ENCODE data around the gene RHBDL2. TPM values are rescaled to one million over a fixed set of nuclear protein-coding genes. Genes with fewer than 3 reads are reported as not detected.
"Not testable (repeated sequence)": the region's sequence is repeated elsewhere in the genome, so short reads cannot be mapped to it uniquely, and the experiment has no call there.

RHBDL2 gene
- total and polyA plus RNA-seq, 5 donors from 2014 or later, result 0.10 TPM; not detected in 3

DNA sequence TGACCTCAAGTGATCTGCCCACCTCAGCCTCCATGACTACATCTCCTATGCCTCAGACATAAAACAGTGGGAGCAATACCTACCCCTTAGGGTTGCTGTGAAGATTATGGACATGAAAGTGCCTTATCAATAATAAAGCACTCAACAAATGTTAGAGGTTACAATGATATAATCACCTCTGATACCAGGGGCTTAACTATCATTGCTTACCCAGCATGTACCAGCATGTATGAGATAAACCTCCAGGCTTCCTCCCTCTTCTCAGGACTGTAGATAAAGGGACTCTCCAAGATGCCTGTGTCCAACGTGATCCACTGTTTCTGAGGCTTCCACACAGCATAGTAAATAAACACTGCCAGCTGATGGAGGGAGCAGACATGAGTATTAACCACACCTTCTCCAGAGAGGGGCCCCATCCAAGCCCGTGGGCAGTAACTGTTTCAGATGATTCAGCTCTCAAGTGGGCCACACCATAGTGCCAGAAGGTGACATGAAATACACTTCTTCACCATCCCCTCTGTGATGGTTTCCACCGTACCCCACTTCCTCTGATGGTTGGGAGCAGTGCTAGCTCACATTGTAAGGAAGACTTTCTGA, 26.2 kb downstream of the RHBDL2 start:
- no peaks in the 10 kb centered on the region for H3K36me3 ChIP-seq (ENCODE audit: control insufficient read depth, insufficient read depth, low read length)
- H3K4me3 Mint-ChIP-seq, result no peak overlapping the region
- no peaks in the 10 kb centered on the region for H3K9me3 Mint-ChIP-seq
- no peak overlapping the region for H3K27ac ChIP-seq (ENCODE audit: insufficient read depth, low read length, poor library complexity, severe bottlenecking)
- DNase-seq (no peak), ATAC-seq (ENCODE audit: low read depth in 2 of 2) (no peak)
- no peaks in the 10 kb centered on the region for H3K9me3 ChIP-seq (ENCODE audit: control insufficient read depth in 2 of 2, low read length in 2 of 2)
- no peaks in the 10 kb centered on the region for H3K4me1 ChIP-seq (ENCODE audit: control insufficient read depth, insufficient read depth, low read length, poor library complexity, severe bottlenecking)
- H3K27ac Mint-ChIP-seq, result peak overlapping the region in 1 of 3 donors; percentile 26
- H3K4me3 ChIP-seq (ENCODE audit: low read depth, low read length), result no peak overlapping the region
- peaks cover 0 to 3% (median 0%) of the 10 kb centered on the region in 4 donors for H3K4me1 Mint-ChIP-seq
- no peaks in the 10 kb centered on the region for H3K36me3 Mint-ChIP-seq
- no peaks in the 10 kb centered on the region for H3K27me3 Mint-ChIP-seq
- H3K27me3 ChIP-seq (ENCODE audit: control insufficient read depth, insufficient read depth, low read length), result no peaks in the 10 kb centered on the region

DNA sequence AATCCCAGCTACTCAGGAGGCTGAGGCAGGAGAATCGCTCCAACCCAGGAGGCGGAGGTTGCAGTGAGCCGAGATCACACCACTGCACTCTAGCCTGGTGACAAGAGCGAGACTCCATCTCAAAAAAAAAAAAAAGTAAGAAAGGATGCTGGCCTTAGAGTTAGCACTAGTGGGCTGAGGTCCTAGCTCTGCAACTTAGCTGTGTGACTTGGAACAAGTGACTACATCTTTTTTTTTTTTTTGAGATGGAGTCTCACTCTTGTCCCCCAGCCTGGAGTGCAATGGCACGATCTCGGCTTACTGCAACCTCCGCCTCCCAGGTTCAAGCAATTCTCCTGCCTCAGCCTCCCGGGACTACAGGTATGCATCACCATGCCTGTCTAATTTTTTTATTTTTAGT, 26.7 kb downstream of the RHBDL2 start:
- not testable (repeated sequence) for ATAC-seq (ENCODE audit: low read depth in 2 of 2); H3K27ac Mint-ChIP-seq; H3K27me3 Mint-ChIP-seq; H3K4me3 Mint-ChIP-seq; H3K4me1 Mint-ChIP-seq; H3K36me3 Mint-ChIP-seq; H3K9me3 ChIP-seq (ENCODE audit: control insufficient read depth in 2 of 2, low read length in 2 of 2); H3K4me1 ChIP-seq (ENCODE audit: control insufficient read depth, insufficient read depth, low read length, poor library complexity, severe bottlenecking); H3K36me3 ChIP-seq (ENCODE audit: control insufficient read depth, insufficient read depth, low read length); H3K4me3 ChIP-seq (ENCODE audit: low read depth, low read length); H3K9me3 Mint-ChIP-seq; H3K27ac ChIP-seq (ENCODE audit: insufficient read depth, low read length, poor library complexity, severe bottlenecking); H3K27me3 ChIP-seq (ENCODE audit: control insufficient read depth, insufficient read depth, low read length); DNase-seq

DNA sequence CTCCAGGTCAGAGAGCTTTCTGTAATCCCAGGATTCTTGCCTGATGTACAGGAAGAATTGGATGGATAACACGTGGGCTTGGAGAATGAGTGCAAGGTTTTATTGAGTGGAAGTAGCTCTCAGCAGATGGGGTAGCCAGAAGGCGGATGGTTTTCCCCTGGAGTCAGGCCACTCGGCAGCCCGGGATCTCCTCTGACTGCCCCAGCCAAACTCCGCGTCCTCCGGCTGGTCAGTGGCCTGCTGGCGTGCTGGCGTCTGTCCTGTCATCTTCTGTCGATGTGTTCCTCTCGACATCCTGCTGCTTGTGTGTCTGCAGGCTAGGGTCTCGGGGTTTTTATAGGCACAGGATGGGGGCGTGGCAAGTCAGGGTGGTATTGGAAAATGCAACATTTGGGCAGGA, 32.8 kb downstream of the RHBDL2 start:
- no peaks in the 10 kb centered on the region for H3K36me3 ChIP-seq (ENCODE audit: control insufficient read depth, insufficient read depth, low read length)
- Mint-ChIP-seq H3K9me3 (peaks cover 0 to 5% (median 0%) of the 10 kb centered on the region in 7 donors), H3K4me1 (no peaks in the 10 kb centered on the region), H3K4me3 (no peak overlapping the region), H3K36me3 (no peaks in the 10 kb centered on the region), H3K27me3 (no peaks in the 10 kb centered on the region), H3K27ac (no peak overlapping the region)
- H3K27me3 ChIP-seq (ENCODE audit: control insufficient read depth, insufficient read depth, low read length), result no peaks in the 10 kb centered on the region
- H3K27ac ChIP-seq (ENCODE audit: insufficient read depth, low read length, poor library complexity, severe bottlenecking), result no peak overlapping the region
- ATAC-seq (ENCODE audit: low read depth in 2 of 2) (no peak), DNase-seq (no peak)
- no peak overlapping the region for H3K4me3 ChIP-seq (ENCODE audit: low read depth, low read length)
- H3K9me3 ChIP-seq (ENCODE audit: control insufficient read depth in 2 of 2, low read length in 2 of 2), result peaks cover 4 to 10% of the 10 kb centered on the region in 2 experiments
- no peaks in the 10 kb centered on the region for H3K4me1 ChIP-seq (ENCODE audit: control insufficient read depth, insufficient read depth, low read length, poor library complexity, severe bottlenecking)

DNA sequence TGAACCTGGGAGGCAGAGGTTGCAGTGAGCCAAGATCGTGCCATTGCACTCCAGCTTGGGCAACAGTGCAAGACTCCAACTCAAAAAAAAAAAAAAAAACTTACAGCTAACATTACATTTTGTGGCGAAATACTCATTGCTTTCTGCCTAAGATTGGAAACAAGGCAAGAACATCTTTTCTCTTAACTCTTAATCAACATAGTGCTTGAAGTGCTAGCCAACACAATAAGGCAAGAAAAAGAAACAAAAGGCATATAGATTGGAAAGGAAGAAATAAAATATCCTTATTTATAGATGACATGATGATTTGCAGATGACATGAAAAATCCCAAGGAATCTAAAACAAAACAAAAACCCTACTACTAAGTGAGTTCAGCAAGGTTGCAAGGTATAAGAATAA, 35.6 kb downstream of the RHBDL2 start:
- ATAC-seq (ENCODE audit: low read depth in 2 of 2) (no peak), DNase-seq (no peak)
- Mint-ChIP-seq H3K27me3 (no peaks in the 10 kb centered on the region), H3K9me3 (peaks cover 0 to 5% (median 0%) of the 10 kb centered on the region in 7 donors), H3K27ac (no peak overlapping the region), H3K4me3 (no peak overlapping the region), H3K4me1 (no peaks in the 10 kb centered on the region), H3K36me3 (no peaks in the 10 kb centered on the region)
- Histone ChIP-seq H3K36me3 (ENCODE audit: control insufficient read depth, insufficient read depth, low read length) (no peaks in the 10 kb centered on the region), H3K4me1 (ENCODE audit: control insufficient read depth, insufficient read depth, low read length, poor library complexity, severe bottlenecking) (no peaks in the 10 kb centered on the region), H3K4me3 (ENCODE audit: low read depth, low read length) (no peak overlapping the region), H3K9me3 (ENCODE audit: control insufficient read depth in 2 of 2, low read length in 2 of 2) (peaks cover 4 to 10% of the 10 kb centered on the region in 2 experiments), H3K27ac (ENCODE audit: insufficient read depth, low read length, poor library complexity, severe bottlenecking) (no peak overlapping the region), H3K27me3 (ENCODE audit: control insufficient read depth, insufficient read depth, low read length) (no peaks in the 10 kb centered on the region)

DNA sequence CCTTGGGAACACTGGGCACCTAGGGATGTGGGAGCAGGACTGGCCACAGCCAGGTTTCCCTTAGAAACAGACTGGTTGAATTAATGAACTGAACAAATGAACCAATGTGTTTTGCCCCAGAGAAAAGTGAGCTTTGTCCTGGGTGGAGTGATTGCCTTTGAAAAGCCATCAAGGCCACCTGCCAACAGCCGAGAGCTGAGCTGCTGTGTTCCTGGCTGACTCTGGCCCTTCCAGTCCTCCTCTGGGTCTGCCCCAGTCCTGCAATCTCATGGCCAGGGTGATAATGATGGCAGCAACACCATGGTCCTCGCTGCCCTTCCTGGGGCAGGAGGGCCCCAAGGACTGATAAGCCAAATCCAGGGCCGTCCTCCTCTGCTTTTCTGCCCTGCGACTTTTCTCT, 42.1 kb downstream of the RHBDL2 start:
- Histone ChIP-seq H3K36me3 (ENCODE audit: control insufficient read depth, insufficient read depth, low read length) (no peaks in the 10 kb centered on the region), H3K9me3 (ENCODE audit: control insufficient read depth in 2 of 2, low read length in 2 of 2) (no peaks in the 10 kb centered on the region), H3K27me3 (ENCODE audit: control insufficient read depth, insufficient read depth, low read length) (no peaks in the 10 kb centered on the region), H3K4me1 (ENCODE audit: control insufficient read depth, insufficient read depth, low read length, poor library complexity, severe bottlenecking) (no peaks in the 10 kb centered on the region), H3K4me3 (ENCODE audit: low read depth, low read length) (no peak overlapping the region), H3K27ac (ENCODE audit: insufficient read depth, low read length, poor library complexity, severe bottlenecking) (no peak overlapping the region)
- no peaks in the 10 kb centered on the region for H3K9me3 Mint-ChIP-seq
- H3K4me3 Mint-ChIP-seq, result no peak overlapping the region
- H3K27ac Mint-ChIP-seq, result no peak overlapping the region
- H3K36me3 Mint-ChIP-seq, result no peaks in the 10 kb centered on the region
- H3K4me1 Mint-ChIP-seq, result no peaks in the 10 kb centered on the region
- H3K27me3 Mint-ChIP-seq, result no peaks in the 10 kb centered on the region
- no peak for DNase-seq
- ATAC-seq (ENCODE audit: low read depth in 2 of 2), result no peak

DNA sequence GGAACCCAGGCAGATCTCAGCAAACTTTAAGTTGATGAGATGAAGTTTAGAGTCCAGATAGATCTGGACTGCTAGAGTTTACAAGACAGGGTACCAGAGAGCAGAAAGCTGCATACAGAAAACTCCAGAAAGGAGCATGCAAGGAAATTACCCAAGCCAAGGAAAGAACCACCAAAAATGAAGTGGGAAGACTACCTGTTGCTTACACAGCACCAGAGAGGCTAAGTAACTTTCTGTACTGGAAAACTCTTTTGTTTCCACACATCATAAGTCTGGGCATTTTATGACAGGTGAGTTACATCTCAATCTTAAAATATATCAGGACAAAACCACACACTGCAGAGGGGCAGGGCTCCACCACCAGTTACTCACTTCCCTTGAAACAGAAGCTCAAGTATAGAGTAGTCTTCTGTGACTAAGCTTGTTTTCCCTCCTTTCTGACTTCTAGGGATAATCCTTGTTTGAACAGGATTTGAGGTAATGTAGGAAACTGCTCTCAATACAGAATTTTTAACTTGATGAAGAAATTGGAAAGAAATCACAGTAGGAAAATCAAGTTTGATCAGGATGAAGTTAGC, 42.9 kb downstream of the RHBDL2 start:
- Histone ChIP-seq H3K27me3 (ENCODE audit: control insufficient read depth, insufficient read depth, low read length) (no peaks in the 10 kb centered on the region), H3K36me3 (ENCODE audit: control insufficient read depth, insufficient read depth, low read length) (no peaks in the 10 kb centered on the region), H3K4me1 (ENCODE audit: control insufficient read depth, insufficient read depth, low read length, poor library complexity, severe bottlenecking) (no peaks in the 10 kb centered on the region), H3K9me3 (ENCODE audit: control insufficient read depth in 2 of 2, low read length in 2 of 2) (no peaks in the 10 kb centered on the region), H3K4me3 (ENCODE audit: low read depth, low read length) (no peak overlapping the region), H3K27ac (ENCODE audit: insufficient read depth, low read length, poor library complexity, severe bottlenecking) (no peak overlapping the region)
- H3K4me3 Mint-ChIP-seq, result no peak overlapping the region
- ATAC-seq (ENCODE audit: low read depth in 2 of 2), result no peak
- no peaks in the 10 kb centered on the region for H3K36me3 Mint-ChIP-seq
- H3K4me1 Mint-ChIP-seq, result no peaks in the 10 kb centered on the region
- H3K27ac Mint-ChIP-seq, result no peak overlapping the region
- H3K9me3 Mint-ChIP-seq, result no peaks in the 10 kb centered on the region
- no peaks in the 10 kb centered on the region for H3K27me3 Mint-ChIP-seq
- no peak for DNase-seq

DNA sequence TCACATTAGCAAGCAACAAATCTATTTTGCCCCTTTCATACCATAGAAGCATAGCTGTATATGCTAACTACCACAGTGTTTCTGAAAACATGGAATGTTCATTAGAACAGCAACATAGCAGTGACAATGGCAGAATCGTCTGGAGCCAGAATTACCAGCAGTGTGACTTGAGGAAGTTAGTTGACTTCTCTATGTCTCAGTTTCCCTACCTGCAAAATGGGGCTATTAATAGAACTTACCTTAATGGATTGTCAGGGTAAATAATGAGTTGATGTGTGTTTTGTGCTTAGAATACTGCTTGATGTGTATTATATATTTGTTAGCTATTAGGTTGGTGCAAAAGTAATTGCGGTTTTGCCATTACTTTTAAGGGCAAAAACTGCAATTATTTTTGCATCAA, 45.5 kb downstream of the RHBDL2 start:
- Histone ChIP-seq H3K36me3 (ENCODE audit: control insufficient read depth, insufficient read depth, low read length) (no peaks in the 10 kb centered on the region), H3K4me3 (ENCODE audit: low read depth, low read length) (no peak overlapping the region), H3K27me3 (ENCODE audit: control insufficient read depth, insufficient read depth, low read length) (no peaks in the 10 kb centered on the region), H3K9me3 (ENCODE audit: control insufficient read depth in 2 of 2, low read length in 2 of 2) (no peaks in the 10 kb centered on the region), H3K4me1 (ENCODE audit: control insufficient read depth, insufficient read depth, low read length, poor library complexity, severe bottlenecking) (no peaks in the 10 kb centered on the region), H3K27ac (ENCODE audit: insufficient read depth, low read length, poor library complexity, severe bottlenecking) (no peak overlapping the region)
- ATAC-seq (ENCODE audit: low read depth in 2 of 2) (no peak), DNase-seq (no peak)
- H3K36me3 Mint-ChIP-seq, result no peaks in the 10 kb centered on the region
- H3K27ac Mint-ChIP-seq, result no peak overlapping the region
- no peaks in the 10 kb centered on the region for H3K9me3 Mint-ChIP-seq
- H3K4me1 Mint-ChIP-seq, result no peaks in the 10 kb centered on the region
- H3K27me3 Mint-ChIP-seq, result no peaks in the 10 kb centered on the region
- no peak overlapping the region for H3K4me3 Mint-ChIP-seq

DNA sequence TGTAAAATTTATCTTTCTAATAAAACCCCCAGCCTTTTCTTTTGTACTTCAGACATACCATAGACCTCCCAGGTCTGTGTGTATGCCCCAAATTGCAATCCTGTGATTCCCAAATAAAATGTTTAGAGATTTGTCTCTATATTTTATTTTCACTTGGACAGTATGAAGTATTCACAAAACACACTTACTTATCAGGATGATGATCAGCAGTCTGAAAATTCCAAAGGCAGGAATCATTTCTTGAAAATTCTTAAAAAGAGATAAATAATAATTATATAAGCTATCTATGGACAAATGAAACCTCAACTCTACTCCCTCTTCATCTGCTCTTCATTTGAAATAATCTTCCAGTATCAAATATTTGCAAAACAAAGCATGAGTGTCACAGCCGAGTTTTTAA, 48.7 kb downstream of the RHBDL2 start:
- Histone ChIP-seq H3K36me3 (ENCODE audit: control insufficient read depth, insufficient read depth, low read length) (no peaks in the 10 kb centered on the region), H3K4me3 (ENCODE audit: low read depth, low read length) (no peak overlapping the region), H3K27me3 (ENCODE audit: control insufficient read depth, insufficient read depth, low read length) (no peaks in the 10 kb centered on the region), H3K27ac (ENCODE audit: insufficient read depth, low read length, poor library complexity, severe bottlenecking) (no peak overlapping the region), H3K9me3 (ENCODE audit: control insufficient read depth in 2 of 2, low read length in 2 of 2) (no peaks in the 10 kb centered on the region), H3K4me1 (ENCODE audit: control insufficient read depth, insufficient read depth, low read length, poor library complexity, severe bottlenecking) (no peaks in the 10 kb centered on the region)
- H3K36me3 Mint-ChIP-seq, result no peaks in the 10 kb centered on the region
- H3K27me3 Mint-ChIP-seq, result no peaks in the 10 kb centered on the region
- ATAC-seq (ENCODE audit: low read depth in 2 of 2), result no peak
- no peaks in the 10 kb centered on the region for H3K9me3 Mint-ChIP-seq
- no peak overlapping the region for H3K4me3 Mint-ChIP-seq
- no peak for DNase-seq
- H3K4me1 Mint-ChIP-seq, result no peaks in the 10 kb centered on the region
- H3K27ac Mint-ChIP-seq, result no peak overlapping the region

Measured in CD4-positive, CD25-positive, alpha-beta regulatory T cell (primary cell).